Measurements from ENCODE around the gene NATD1. TPM values are rescaled to one million over a fixed set of nuclear protein-coding genes. Genes with fewer than 3 reads are reported as not detected.

NATD1 gene
- total RNA-seq, 1 experiment from 2014 or later: 7.3 TPM

GRCh38 chr17:21277332-21277731, 24.1 kb upstream of the NATD1 start:
- H3K9me3 ChIP-seq (ENCODE audit: control insufficient read depth, low read depth, low read length): no peaks in the 10 kb centered on the region
- H3K27ac ChIP-seq (ENCODE audit: insufficient read length, low read depth, low read length): no peak overlapping the region
- H2AK5ac ChIP-seq (ENCODE audit: insufficient read length, low read length): no peak overlapping the region
- H4K8ac ChIP-seq (replicated peaks; ENCODE audit: insufficient read length, low read depth, low read length): no peak overlapping the region
- H3K27me3 ChIP-seq (ENCODE audit: insufficient read depth, low read length): peaks cover 4% of the 10 kb centered on the region; the same call in 1 of the 2 replicates
- H3K79me1 ChIP-seq (ENCODE audit: insufficient read depth, low read depth, low read length, poor library complexity, severe bottlenecking): no peaks in the 10 kb centered on the region
- peaks cover 3% of the 10 kb centered on the region; the same call in 1 of the 2 replicates for H3K4me1 ChIP-seq (ENCODE audit: insufficient read depth, low read length)
- H3K9ac ChIP-seq (ENCODE audit: extremely low read depth, insufficient read length, low read length): no peak overlapping the region
- no peak overlapping the region for H2BK15ac ChIP-seq (ENCODE audit: low read depth, low read length)
- no peak overlapping the region for H3T11ph ChIP-seq (ENCODE audit: low read length)
- no peak overlapping the region for H2AFZ ChIP-seq (ENCODE audit: low read length)
- H4K20me1 ChIP-seq (ENCODE audit: control insufficient read depth, insufficient read depth, insufficient read length): no peaks in the 10 kb centered on the region
- no peak for TF ChIP-seq CTCF (conservative IDR thresholded peaks at IDR 0.05)
- no peak overlapping the region for H3K56ac ChIP-seq (ENCODE audit: insufficient read length, low read depth, low read length)
- H2BK20ac ChIP-seq (ENCODE audit: low read depth, low read length, poor library complexity, severe bottlenecking): no peak overlapping the region
- H3K4me3 Mint-ChIP-seq: no peak overlapping the region
- peaks cover 9 to 11% of the 10 kb centered on the region in 2 experiments for H3K4me1 Mint-ChIP-seq
- H3K79me2 ChIP-seq (ENCODE audit: insufficient read depth, low read length): no peaks in the 10 kb centered on the region
- no peak overlapping the region for H4K91ac ChIP-seq (ENCODE audit: insufficient read length, low read depth, low read length)
- H3K4ac ChIP-seq (ENCODE audit: low read depth, low read length): no peak overlapping the region
- no peak overlapping the region for H3K14ac ChIP-seq (ENCODE audit: insufficient read depth, low read length)
- H3K27me3 Mint-ChIP-seq (ENCODE audit: low read depth): peaks cover 75% of the 10 kb centered on the region
- no peak overlapping the region for H3K23ac ChIP-seq (ENCODE audit: insufficient read length, low read depth, low read length)
- no peak overlapping the region for H2BK120ac ChIP-seq (ENCODE audit: low read depth, low read length, poor library complexity, severe bottlenecking)
- H2BK5ac ChIP-seq (ENCODE audit: insufficient read length, low read length): no peak overlapping the region
- no peaks in the 10 kb centered on the region; a peak in 1 of 5 replicates for H3K9me3 Mint-ChIP-seq
- no peak overlapping the region for H4K5ac ChIP-seq (ENCODE audit: insufficient read length, low read depth, low read length)
- no peak overlapping the region for H2BK12ac ChIP-seq (ENCODE audit: insufficient read length, low read depth, low read length)
- H3K18ac ChIP-seq (ENCODE audit: insufficient read length, low read depth, low read length): no peak overlapping the region
- H3K36me3 Mint-ChIP-seq (ENCODE audit: insufficient read depth in 1 of 3, low read depth in 3 of 3): no peaks in the 10 kb centered on the region; a peak in 1 of 7 replicates
- DNase-seq: no peak
- H3K27ac Mint-ChIP-seq: no peak overlapping the region; a peak in 1 of 7 replicates
- H3K23me2 ChIP-seq (ENCODE audit: insufficient read length, low read depth, low read length, poor library complexity, severe bottlenecking): peaks cover 14% of the 10 kb centered on the region
- no CpG with 5 or more reads among the region's 3 CpGs for WGBS (ENCODE audit: extremely low coverage, insufficient read length, low lambda C conversion rate)
- no peak overlapping the region for H3K4me2 ChIP-seq (ENCODE audit: insufficient read depth, insufficient read length, low read length)
